Thoracic aorta (tissue), 2 donors: Measurements from ENCODE around the gene STRAP. TPM values are rescaled to one million over a fixed set of nuclear protein-coding genes. Genes with fewer than 3 reads are reported as not detected.

Source experiments
- ATAC-seq: fragments of 150-250 bp; one replicate; pipeline ENCODE4 v1.8.0; 2017; ENCODE audit warnings: low read depth; ENCODE audit not compliant: insufficient number of reproducible peaks, low FRiP score
- DNase-seq: peaks from one replicate; pipeline ENCODE4 v3.0.0-alpha.2; 2020; ENCODE audit warnings: low spot score
- H3K27ac ChIP-seq, 2 donors: fragments of 200-600 bp; sonication (generic); 1 replicate in 1 of 2; 2 replicates in 1 of 2; pipeline ENCODE4 v1.5.1; 2016; ENCODE audit warnings: mild to moderate bottlenecking in 2 of 2, moderate library complexity in 2 of 2
- H3K27me3 ChIP-seq: fragments of 200-600 bp; sonication (generic); replicated peaks from 2 replicates; pipeline ENCODE4 v1.6.0; 2016; ENCODE audit warnings: mild to moderate bottlenecking; ENCODE audit not compliant: insufficient read depth
- H3K36me3 ChIP-seq: fragments of 200-600 bp; sonication (generic); one replicate; pipeline ENCODE4 v1.5.1; 2016
- H3K4me1 ChIP-seq, 2 donors: fragments of 200-600 bp; sonication (generic); 1 replicate in 1 of 2; 2 replicates in 1 of 2; pipeline versions ENCODE4 v1.5.1 to v1.6.0; 2016; ENCODE audit warnings: low read depth in 2 of 2, mild to moderate bottlenecking in 1 of 2; ENCODE audit not compliant: control insufficient read depth in 1 of 2
- H3K4me3 ChIP-seq: fragments of 200-600 bp; sonication (generic); 2 replicates; pipeline ENCODE4 v1.5.1; 2016; ENCODE audit warnings: mild to moderate bottlenecking
- H3K9me3 ChIP-seq: fragments of 200-600 bp; sonication (generic); 2 replicates; pipeline ENCODE4 v1.5.1; 2016
- CTCF ChIP-seq: fragments of 200-600 bp; sonication (generic); IDR thresholded peaks from one replicate; pipeline ENCODE4 v1.5.1; 2019; ENCODE audit warnings: antibody characterized with exemption
- total RNA-seq, 2 donors: library from RNA; depleted of rRNA; stranded (reverse); fragments of >200 nt; gene quantifications; one replicate each; pipeline versions ENCODE4 v1.1.0 to v1.2.3, GENCODE V29; 2016

STRAP gene
- total RNA-seq, 2 donors from 2014 or later = 55.1 to 55.5 TPM

GRCh38 chr12:15919418-15919817 lies 37.2 kb downstream of the STRAP start:
- ATAC-seq (no peak), DNase-seq (no peak)
- no peak for TF ChIP-seq CTCF
- H3K9me3 ChIP-seq = no peaks in the 10 kb centered on the region
- no peaks in the 10 kb centered on the region for H3K36me3 ChIP-seq
- no peak overlapping the region for H3K27ac ChIP-seq
- no peak overlapping the region for H3K4me3 ChIP-seq
- H3K4me1 ChIP-seq = no peaks in the 10 kb centered on the region
- H3K27me3 ChIP-seq = no peaks in the 10 kb centered on the region

- Histone ChIP-seq H3K36me3 (no peaks in the 10 kb centered on the region), H3K9me3 (no peaks in the 10 kb centered on the region), H3K4me3 (no peak overlapping the region), H3K27ac (no peak overlapping the region), H3K27me3 (no peaks in the 10 kb centered on the region), H3K4me1 (peaks cover 3 to 10% of the 10 kb centered on the region in 2 donors)
- no peak for TF ChIP-seq CTCF
- ATAC-seq (no peak), DNase-seq (no peak)
These were observed 42.8 kb downstream of the STRAP start for GRCh38 chr12:15924956-15925355.

GRCh38 chr12:15928346-15928745 lies 46.2 kb downstream of the STRAP start:
- Histone ChIP-seq H3K36me3 (no peaks in the 10 kb centered on the region), H3K4me1 (peaks cover 3 to 17% of the 10 kb centered on the region in 2 donors), H3K27me3 (no peaks in the 10 kb centered on the region), H3K4me3 (no peak overlapping the region), H3K9me3 (no peaks in the 10 kb centered on the region), H3K27ac (no peak overlapping the region)
- ATAC-seq = no peak
- DNase-seq = no peak
- TF ChIP-seq CTCF = no peak

DNA sequence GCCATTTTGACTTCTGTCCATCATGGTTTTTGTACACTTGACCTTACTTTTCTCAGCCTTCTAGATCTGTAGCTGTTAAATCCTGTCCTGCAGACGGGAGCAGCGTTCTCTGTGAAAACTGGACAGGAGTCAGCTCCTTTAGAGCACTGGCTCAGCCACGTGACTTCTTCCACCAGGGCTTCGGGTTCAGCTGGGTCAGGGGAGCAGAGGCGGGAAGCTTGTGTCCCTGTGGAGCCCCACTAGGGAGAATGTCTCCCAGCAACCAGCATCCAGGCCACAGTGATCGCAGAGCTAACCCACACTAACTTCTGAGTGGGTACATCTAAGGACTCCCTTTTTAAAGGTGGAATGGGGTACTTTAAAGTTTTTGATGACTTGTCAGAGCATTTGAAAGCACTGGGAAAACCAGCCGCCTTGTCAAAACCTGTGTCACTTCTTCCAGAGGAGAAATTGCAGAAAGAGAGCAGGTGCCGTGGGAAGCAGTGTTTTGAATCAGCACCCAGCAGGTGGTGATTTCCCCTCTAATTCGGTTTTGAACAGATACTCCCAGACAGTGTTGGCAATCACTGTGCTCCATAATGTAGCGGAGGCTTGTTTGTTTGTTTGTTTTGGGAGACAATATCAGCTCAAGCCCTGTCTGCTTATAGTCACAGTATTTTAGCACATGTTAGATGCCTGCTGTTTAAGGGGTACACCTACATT lies 46.8 kb downstream of the STRAP start:
- Histone ChIP-seq H3K4me3 (no peak overlapping the region), H3K27me3 (no peaks in the 10 kb centered on the region), H3K9me3 (no peaks in the 10 kb centered on the region), H3K4me1 (peaks cover 3 to 17% of the 10 kb centered on the region in 2 donors), H3K36me3 (no peaks in the 10 kb centered on the region), H3K27ac (no peak overlapping the region)
- no peak for ATAC-seq
- no peak for TF ChIP-seq CTCF
- no peak for DNase-seq

- no peak for DNase-seq
- Histone ChIP-seq H3K9me3 (no peaks in the 10 kb centered on the region), H3K4me3 (no peak overlapping the region), H3K27me3 (no peaks in the 10 kb centered on the region), H3K27ac (no peak overlapping the region), H3K36me3 (no peaks in the 10 kb centered on the region), H3K4me1 (peaks cover 3 to 17% of the 10 kb centered on the region in 2 donors)
- no peak for TF ChIP-seq CTCF
- ATAC-seq = no peak
These were observed 49.4 kb downstream of the STRAP start for GRCh38 chr12:15931590-15932053.
